MM.1S (cell line): ENCODE results near the gene ACER2.

Experiments used
- CTCF ChIP-seq: fragments of 300-600 bp; sonication (generic); IDR thresholded peaks from 2 replicates; pipeline ENCODE4 v1.5.1; 2016; ENCODE audit warnings: antibody characterized with exemption, low read length, mixed read lengths
- EZH2 ChIP-seq: fragments of 300-600 bp; sonication (generic); optimal IDR thresholded peaks from 2 replicates; pipeline ENCODE3; 2017; ENCODE audit warnings: low read depth, mild to moderate bottlenecking, antibody characterized with exemption, low read length, mixed read lengths

- TF ChIP-seq CTCF (no peak), EZH2 (no peak)
Measured at GRCh38 chr9:19469271-19469670, 60.5 kb downstream of the ACER2 start.
